Smooth muscle cell (in vitro differentiated cells): ENCODE results near the gene SCLY. TPM values are rescaled to one million over a fixed set of nuclear protein-coding genes. Genes with fewer than 3 reads are reported as not detected.

Experiments
- DNase-seq: peaks from one replicate; lab custom pipeline; 2025; ENCODE audit not compliant: unreplicated experiment; lab: John Stamatoyannopoulos, UW
- H2AFZ ChIP-seq: fragments of 200-600 bp; sonication (generic); 2 replicates; pipeline ENCODE4 v1.6.0; 2016; ENCODE audit warnings: antibody characterized with exemption, low read depth, mild to moderate bottlenecking
- H3F3A ChIP-seq: fragments of 200-600 bp; sonication (generic); 2 replicates; pipeline ENCODE4 v1.6.0; 2017; ENCODE audit warnings: antibody characterized with exemption, low read depth
- H3K27ac ChIP-seq: fragments of 200-600 bp; sonication (generic); 2 replicates; pipeline ENCODE4 v1.5.1; 2016; ENCODE audit warnings: low read depth, mild to moderate bottlenecking
- H3K27me3 ChIP-seq: fragments of 200-600 bp; sonication (generic); 2 replicates; pipeline ENCODE4 v1.6.1; 2016; ENCODE audit warnings: low read depth, mild to moderate bottlenecking
- H3K36me3 ChIP-seq: fragments of 200-600 bp; sonication (generic); 2 replicates; pipeline ENCODE4 v1.5.1; 2016; ENCODE audit warnings: low read depth
- H3K4me1 ChIP-seq: fragments of 200-600 bp; sonication (generic); 2 replicates; pipeline ENCODE4 v1.5.1; 2016; ENCODE audit warnings: low read depth
- H3K4me2 ChIP-seq: fragments of 200-600 bp; sonication (generic); 2 replicates; pipeline ENCODE4 v1.6.0; 2016; ENCODE audit warnings: mild to moderate bottlenecking
- H3K4me3 ChIP-seq: fragments of 200-600 bp; sonication (generic); 2 replicates; pipeline ENCODE4 v1.5.1; 2016; ENCODE audit warnings: mild to moderate bottlenecking
- H3K79me2 ChIP-seq: fragments of 200-600 bp; sonication (generic); 2 replicates; pipeline ENCODE4 v1.6.0; 2016; ENCODE audit warnings: low read depth, mild to moderate bottlenecking
- H3K9ac ChIP-seq: fragments of 200-600 bp; sonication (generic); 2 replicates; pipeline ENCODE4 v1.6.0; 2016; ENCODE audit warnings: low read depth
- H3K9me3 ChIP-seq: fragments of 200-600 bp; sonication (generic); replicated peaks from 2 replicates; pipeline ENCODE4 v1.5.1; 2016; ENCODE audit warnings: low read depth
- H4K20me1 ChIP-seq: fragments of 200-600 bp; sonication (generic); 2 replicates; pipeline ENCODE4 v1.6.0; 2016; ENCODE audit warnings: low read depth
- CTCF ChIP-seq: fragments of 200-600 bp; sonication (generic); IDR thresholded peaks from 2 replicates; pipeline ENCODE4 v1.5.1; 2017; ENCODE audit warnings: borderline replicate concordance, mild to moderate bottlenecking, antibody characterized with exemption; ENCODE audit not compliant: insufficient read depth, poor library complexity, severe bottlenecking
- WGBS: methylation state at CpG from one replicate; pipeline ENCODE4 v1.1.7; 2016; ENCODE audit warnings: low lambda C conversion rate; 5-methylcytosine and 5-hydroxymethylcytosine counted together
- polyA plus RNA-seq: library from polyadenylated mRNA; unstranded; fragments of >200 nt; fragmentation: Nextera tagmentation; extraction: Ambion mirVana; gene quantifications from 2 replicates; pipeline ENCODE4 v1.2.1, GENCODE V29; 2016
- total RNA-seq: library from RNA; depleted of rRNA; stranded (reverse); fragments of >200 nt; gene quantifications from 2 replicates; pipeline ENCODE4 v1.2.3, GENCODE V29; 2014

Gene SCLY
- total and polyA plus RNA-seq, 2 experiments from 2014 or later: 7.6 to 12.9 TPM

- Histone ChIP-seq H3K27me3 (no peaks in the 10 kb centered on the region), H3K79me2 (no peaks in the 10 kb centered on the region), H3K27ac (no peak overlapping the region), H2AFZ (no peak overlapping the region), H3F3A (no peaks in the 10 kb centered on the region), H3K4me2 (no peak overlapping the region), H3K9me3 (no peaks in the 10 kb centered on the region), H4K20me1 (no peaks in the 10 kb centered on the region), H3K36me3 (no peaks in the 10 kb centered on the region), H3K9ac (no peak overlapping the region), H3K4me1 (no peaks in the 10 kb centered on the region), H3K4me3 (no peak overlapping the region)
- TF ChIP-seq CTCF: no peak
- 97% methylated on average over 16 of the region's 16 CpGs for WGBS
- DNase-seq: no peak
Observed at GRCh38 chr2:238081561-238081960, 20.8 kb downstream of the SCLY start.

- no peaks in the 10 kb centered on the region for H4K20me1 ChIP-seq
- WGBS: 95% methylated on average over 17 of the region's 17 CpGs
- no peaks in the 10 kb centered on the region for H3K4me1 ChIP-seq
- TF ChIP-seq CTCF: no peak
- no peak overlapping the region for H3K4me3 ChIP-seq
- H3K9me3 ChIP-seq: no peaks in the 10 kb centered on the region
- no peaks in the 10 kb centered on the region for H3K79me2 ChIP-seq
- DNase-seq: no peak
- H3K27me3 ChIP-seq: no peaks in the 10 kb centered on the region
- no peak overlapping the region for H3K27ac ChIP-seq
- no peaks in the 10 kb centered on the region for H3F3A ChIP-seq
- H2AFZ ChIP-seq: no peak overlapping the region
- H3K4me2 ChIP-seq: no peak overlapping the region
- H3K36me3 ChIP-seq: no peaks in the 10 kb centered on the region
- H3K9ac ChIP-seq: no peak overlapping the region
Observed at GRCh38 chr2:238082151-238082550, 21.4 kb downstream of the SCLY start.

GRCh38 chr2:238082827-238083226 lies 22.0 kb downstream of the SCLY start:
- Histone ChIP-seq H2AFZ (no peak overlapping the region), H3K4me3 (no peak overlapping the region), H3K9me3 (no peaks in the 10 kb centered on the region), H3F3A (no peaks in the 10 kb centered on the region), H3K4me2 (no peak overlapping the region), H3K27ac (no peak overlapping the region), H3K27me3 (no peaks in the 10 kb centered on the region), H3K9ac (no peak overlapping the region), H4K20me1 (no peaks in the 10 kb centered on the region), H3K36me3 (no peaks in the 10 kb centered on the region), H3K4me1 (no peaks in the 10 kb centered on the region), H3K79me2 (no peaks in the 10 kb centered on the region)
- no peak for DNase-seq
- 99% methylated on average over 7 of the region's 7 CpGs for WGBS
- no peak for TF ChIP-seq CTCF

GRCh38 chr2:238083919-238084318 lies 23.1 kb downstream of the SCLY start:
- Histone ChIP-seq H3K9me3 (no peaks in the 10 kb centered on the region), H3K27ac (no peak overlapping the region), H3K4me2 (no peak overlapping the region), H3K4me1 (no peaks in the 10 kb centered on the region), H3K79me2 (no peaks in the 10 kb centered on the region), H3K9ac (no peak overlapping the region), H3K27me3 (no peaks in the 10 kb centered on the region), H3F3A (no peaks in the 10 kb centered on the region), H2AFZ (no peak overlapping the region), H3K36me3 (no peaks in the 10 kb centered on the region), H4K20me1 (no peaks in the 10 kb centered on the region), H3K4me3 (no peak overlapping the region)
- 97% methylated on average over 5 of the region's 5 CpGs for WGBS
- no peak for DNase-seq
- no peak for TF ChIP-seq CTCF
